ENCODE measurements around the gene TSPAN13.

TSPAN13 gene

GRCh38 chr7:16753102-16753931 lies at the start of gene TSPAN13:
TSPAN13 (plus strand) TSS chr7:16753755; CDS start chr7:16753968, 213 bp downstream.
- DNase-seq (ENCODE audit: low read depth) = peak; percentile 12
- no peak for TF ChIP-seq CTCF (IDR thresholded peaks at IDR 0.05; ENCODE audit: low read depth, low read length, missing control alignments)
- in situ Hi-C loops (cut with HindIII; ENCODE audit: low sequenced_read_pairs) = no loop called here
- peak within 1 kb of the TSS; percentile 74 for H3K4me3 ChIP-seq (ENCODE audit: low read depth, low read length)

GRCh38 chr7:16708511-16708910 lies 45.0 kb upstream of the TSPAN13 start:
- in situ Hi-C loops (cut with HindIII; ENCODE audit: low sequenced_read_pairs) = no loop called here
- no peak for DNase-seq (ENCODE audit: low read depth)
- TF ChIP-seq CTCF (IDR thresholded peaks at IDR 0.05; ENCODE audit: low read depth, low read length, missing control alignments) = no peak
- no peak overlapping the region for H3K4me3 ChIP-seq (ENCODE audit: low read depth, low read length)

- in situ Hi-C loops (cut with HindIII; ENCODE audit: low sequenced_read_pairs) = no loop called here
- peak; percentile 94 for DNase-seq (ENCODE audit: low read depth)
- no peak overlapping the region for H3K4me3 ChIP-seq (ENCODE audit: low read depth, low read length)
- TF ChIP-seq CTCF (IDR thresholded peaks at IDR 0.05; ENCODE audit: low read depth, low read length, missing control alignments) = no peak
Observed at GRCh38 chr7:16708980-16709379, 44.6 kb upstream of the TSPAN13 start.

- DNase-seq (ENCODE audit: low read depth) = no peak
- TF ChIP-seq CTCF (IDR thresholded peaks at IDR 0.05; ENCODE audit: low read depth, low read length, missing control alignments) = no peak
- no peak overlapping the region for H3K4me3 ChIP-seq (ENCODE audit: low read depth, low read length)
- in situ Hi-C loops (cut with HindIII; ENCODE audit: low sequenced_read_pairs) = no loop called here
Observed at GRCh38 chr7:16710651-16711050, 42.9 kb upstream of the TSPAN13 start.

GRCh38 chr7:16711730-16712129 lies 41.8 kb upstream of the TSPAN13 start:
- DNase-seq (ENCODE audit: low read depth) = peak; percentile 32
- TF ChIP-seq CTCF (IDR thresholded peaks at IDR 0.05; ENCODE audit: low read depth, low read length, missing control alignments) = no peak
- in situ Hi-C loops (cut with HindIII; ENCODE audit: low sequenced_read_pairs) = no loop called here
- no peak overlapping the region for H3K4me3 ChIP-seq (ENCODE audit: low read depth, low read length)

- H3K4me3 ChIP-seq (ENCODE audit: low read depth, low read length) = no peak overlapping the region
- no peak for DNase-seq (ENCODE audit: low read depth)
- in situ Hi-C loops (cut with HindIII; ENCODE audit: low sequenced_read_pairs) = no loop called here
- no peak for TF ChIP-seq CTCF (IDR thresholded peaks at IDR 0.05; ENCODE audit: low read depth, low read length, missing control alignments)
Observed at GRCh38 chr7:16712916-16713315, 40.6 kb upstream of the TSPAN13 start.

All from astrocyte of the cerebellum (primary cell).